Large intestine (tissue), 3 donors: ENCODE data around the gene TFF2. TPM values are rescaled to one million over a fixed set of nuclear protein-coding genes. Genes with fewer than 3 reads are reported as not detected.
A peak's percentile ranks its signal among the peaks of the same experiment; 100 is the strongest.

Source experiments
- DNase-seq, 2 donors: peaks; one replicate each; pipeline versions ENCODE4 v3.0.0 to v3.0.0-alpha.2; 2013
- H3K27ac ChIP-seq: one replicate; pipeline ENCODE4 v1.5.1; 2013; ENCODE audit warnings: low read length
- H3K27me3 ChIP-seq: 2 replicates; pipeline ENCODE4 v1.6.1; 2013; ENCODE audit warnings: low read length; ENCODE audit not compliant: control insufficient read depth, insufficient read depth
- H3K36me3 ChIP-seq: 2 replicates; pipeline ENCODE4 v1.6.1; 2013; ENCODE audit warnings: low read length; ENCODE audit not compliant: control insufficient read depth, insufficient read depth
- H3K4me1 ChIP-seq: one replicate; pipeline ENCODE4 v1.6.1; 2013; ENCODE audit warnings: low read length; ENCODE audit not compliant: control insufficient read depth, insufficient read depth
- H3K4me3 ChIP-seq: one replicate; pipeline ENCODE4 v1.5.1; 2013; ENCODE audit warnings: low read length
- H3K9me3 ChIP-seq: one replicate; pipeline ENCODE4 v1.6.1; 2013; ENCODE audit warnings: mild to moderate bottlenecking, low read depth, low read length, moderate library complexity; ENCODE audit not compliant: control insufficient read depth
- WGBS: methylation state at CpG from one replicate; pipeline ENCODE4 v1.1.5; 2013; ENCODE audit warnings: low lambda C conversion rate; ENCODE audit not compliant: insufficient coverage; 5-methylcytosine and 5-hydroxymethylcytosine counted together
- polyA plus RNA-seq: library from polyadenylated mRNA; unstranded; fragments of 120-200 nt; gene quantifications from one replicate; pipeline ENCODE4 v1.2.1, GENCODE V29; 2013

Gene TFF2
- polyA plus RNA-seq, 1 donor = 0.12 TPM

DNA sequence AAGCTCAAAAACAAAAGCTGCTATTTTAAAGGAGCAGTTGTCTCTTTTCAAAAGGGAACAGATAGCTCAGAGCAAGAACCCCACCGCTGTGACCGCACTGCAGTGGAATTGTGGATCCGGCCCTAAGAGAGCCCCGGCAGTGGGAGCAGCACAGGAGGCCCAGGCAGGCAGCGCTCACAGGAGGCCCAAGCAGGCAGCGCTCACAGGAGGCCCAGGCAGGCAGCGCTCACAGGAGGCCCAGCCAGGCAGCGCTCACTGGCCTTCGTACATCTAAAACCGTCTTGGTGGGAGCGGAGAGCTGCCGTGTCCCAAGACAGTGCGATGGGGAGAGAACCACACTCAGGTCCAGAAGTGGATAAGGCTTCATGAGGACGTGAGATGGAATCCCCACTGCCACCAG is 39.6 kb downstream of the TFF2 start:
- no CpG with 5 or more reads among the region's 14 CpGs for WGBS

DNA sequence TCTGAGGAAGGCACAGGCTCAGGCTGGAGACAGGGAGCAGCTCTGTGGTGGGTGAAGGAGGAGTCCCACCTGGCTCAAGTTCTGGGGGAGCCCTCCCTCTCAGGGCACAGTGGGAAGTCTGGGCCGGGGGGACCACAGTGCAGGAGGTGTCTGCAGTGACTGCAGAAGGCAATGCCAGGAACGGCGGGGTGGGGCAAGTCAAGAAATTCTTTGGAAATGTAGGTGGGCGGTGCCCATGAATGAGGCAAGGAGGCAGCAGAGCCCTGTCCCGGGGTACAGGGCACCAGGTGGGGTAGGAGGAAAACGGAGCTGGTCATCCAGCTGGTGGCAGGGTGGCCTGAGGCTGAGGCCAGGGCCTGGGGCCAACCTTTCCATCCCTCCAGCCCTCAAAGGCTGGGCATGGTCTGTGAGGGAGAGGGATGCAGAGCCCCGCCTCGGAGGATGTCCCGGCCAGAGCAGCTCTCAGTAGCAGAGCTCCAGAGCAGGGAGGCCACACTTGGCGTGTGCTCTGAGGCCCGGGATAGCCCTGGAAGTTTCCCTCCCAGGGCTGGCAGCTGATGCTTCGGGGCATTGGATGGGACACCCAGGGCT is 40.3 kb downstream of the TFF2 start:
- no peaks in the 10 kb centered on the region for H3K27me3 ChIP-seq
- H3K9me3 ChIP-seq = no peaks in the 10 kb centered on the region
- H3K36me3 ChIP-seq = no peaks in the 10 kb centered on the region
- H3K4me1 ChIP-seq = peaks cover 61% of the 10 kb centered on the region
- H3K4me3 ChIP-seq = no peak overlapping the region
- DNase-seq = peak in 1 of 2 donors; percentile 27
- WGBS = no CpG with 5 or more reads among the region's 12 CpGs
- peak overlapping the region; percentile 97 for H3K27ac ChIP-seq

More for the DNA sequence above, 39.6 kb downstream of the TFF2 start:
- peak in 1 of 2 donors; percentile 46 for DNase-seq
- Histone ChIP-seq H3K27ac (peak overlapping the region; percentile 97), H3K27me3 (no peaks in the 10 kb centered on the region), H3K9me3 (no peaks in the 10 kb centered on the region), H3K4me3 (no peak overlapping the region), H3K36me3 (no peaks in the 10 kb centered on the region), H3K4me1 (peaks cover 67% of the 10 kb centered on the region)

- no peaks in the 10 kb centered on the region for H3K36me3 ChIP-seq
- peak; percentile 55 to 63 for DNase-seq
- no peaks in the 10 kb centered on the region for H3K9me3 ChIP-seq
- no peak overlapping the region for H3K27ac ChIP-seq
- no CpG with 5 or more reads among the region's 22 CpGs for WGBS
- no peak overlapping the region for H3K4me3 ChIP-seq
- H3K27me3 ChIP-seq = no peaks in the 10 kb centered on the region
- peaks cover 53% of the 10 kb centered on the region for H3K4me1 ChIP-seq
Measured at GRCh38 chr21:42309753-42310213, 41.0 kb downstream of the TFF2 start.

- no peak for DNase-seq
- no peaks in the 10 kb centered on the region for H3K9me3 ChIP-seq
- WGBS = no CpG with 5 or more reads among the region's 23 CpGs
- no peak overlapping the region for H3K4me3 ChIP-seq
- no peaks in the 10 kb centered on the region for H3K36me3 ChIP-seq
- no peaks in the 10 kb centered on the region for H3K27me3 ChIP-seq
- H3K4me1 ChIP-seq = peaks cover 47% of the 10 kb centered on the region
- no peak overlapping the region for H3K27ac ChIP-seq
Measured at GRCh38 chr21:42308914-42309752, 41.7 kb downstream of the TFF2 start.

GRCh38 chr21:42308161-42308913 is 42.5 kb downstream of the TFF2 start:
- H3K9me3 ChIP-seq = no peaks in the 10 kb centered on the region
- no peak overlapping the region for H3K4me3 ChIP-seq
- DNase-seq = no peak
- H3K27ac ChIP-seq = no peak overlapping the region
- WGBS = 100% methylated on average over 1 of the region's 17 CpGs
- H3K4me1 ChIP-seq = peaks cover 39% of the 10 kb centered on the region
- H3K27me3 ChIP-seq = no peaks in the 10 kb centered on the region
- no peaks in the 10 kb centered on the region for H3K36me3 ChIP-seq

DNA sequence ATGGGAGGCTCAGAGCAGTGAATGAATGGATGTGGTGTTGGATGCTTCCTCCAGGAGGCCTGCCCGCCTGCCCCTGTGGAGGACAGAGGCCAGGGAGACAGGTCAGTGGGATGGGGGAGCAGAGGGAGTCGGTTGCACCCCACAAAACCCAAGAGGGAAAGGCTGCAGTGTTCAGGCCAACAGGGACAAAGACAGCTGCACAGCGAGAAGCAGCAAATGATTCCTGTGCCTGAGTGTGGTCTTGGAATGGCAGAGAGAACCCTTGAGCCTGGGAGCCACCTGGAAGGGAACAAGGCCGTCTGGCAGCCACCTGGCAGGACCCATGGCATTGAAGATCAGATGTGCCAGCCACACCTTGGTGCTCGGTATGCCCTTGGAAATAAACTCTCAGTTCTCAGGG is 43.7 kb downstream of the TFF2 start:
- Histone ChIP-seq H3K9me3 (no peaks in the 10 kb centered on the region), H3K36me3 (no peaks in the 10 kb centered on the region), H3K4me1 (peaks cover 27% of the 10 kb centered on the region), H3K4me3 (no peak overlapping the region), H3K27ac (no peak overlapping the region), H3K27me3 (no peaks in the 10 kb centered on the region)
- WGBS = no CpG with 5 or more reads among the region's 5 CpGs
- DNase-seq = no peak

GRCh38 chr21:42306366-42307035 is 44.3 kb downstream of the TFF2 start:
- no peaks in the 10 kb centered on the region for H3K36me3 ChIP-seq
- no CpG with 5 or more reads among the region's 17 CpGs for WGBS
- no peaks in the 10 kb centered on the region for H3K9me3 ChIP-seq
- H3K4me3 ChIP-seq = no peak overlapping the region
- no peaks in the 10 kb centered on the region for H3K27me3 ChIP-seq
- H3K4me1 ChIP-seq = peaks cover 20% of the 10 kb centered on the region
- H3K27ac ChIP-seq = no peak overlapping the region
- DNase-seq = no peak

- no CpG with 5 or more reads among the region's 33 CpGs for WGBS
- Histone ChIP-seq H3K36me3 (no peaks in the 10 kb centered on the region), H3K4me3 (no peak overlapping the region), H3K27ac (no peak overlapping the region), H3K27me3 (no peaks in the 10 kb centered on the region), H3K9me3 (no peaks in the 10 kb centered on the region), H3K4me1 (peaks cover 13% of the 10 kb centered on the region)
- DNase-seq = no peak
Measured at GRCh38 chr21:42305707-42306147, 45.1 kb downstream of the TFF2 start.

DNA sequence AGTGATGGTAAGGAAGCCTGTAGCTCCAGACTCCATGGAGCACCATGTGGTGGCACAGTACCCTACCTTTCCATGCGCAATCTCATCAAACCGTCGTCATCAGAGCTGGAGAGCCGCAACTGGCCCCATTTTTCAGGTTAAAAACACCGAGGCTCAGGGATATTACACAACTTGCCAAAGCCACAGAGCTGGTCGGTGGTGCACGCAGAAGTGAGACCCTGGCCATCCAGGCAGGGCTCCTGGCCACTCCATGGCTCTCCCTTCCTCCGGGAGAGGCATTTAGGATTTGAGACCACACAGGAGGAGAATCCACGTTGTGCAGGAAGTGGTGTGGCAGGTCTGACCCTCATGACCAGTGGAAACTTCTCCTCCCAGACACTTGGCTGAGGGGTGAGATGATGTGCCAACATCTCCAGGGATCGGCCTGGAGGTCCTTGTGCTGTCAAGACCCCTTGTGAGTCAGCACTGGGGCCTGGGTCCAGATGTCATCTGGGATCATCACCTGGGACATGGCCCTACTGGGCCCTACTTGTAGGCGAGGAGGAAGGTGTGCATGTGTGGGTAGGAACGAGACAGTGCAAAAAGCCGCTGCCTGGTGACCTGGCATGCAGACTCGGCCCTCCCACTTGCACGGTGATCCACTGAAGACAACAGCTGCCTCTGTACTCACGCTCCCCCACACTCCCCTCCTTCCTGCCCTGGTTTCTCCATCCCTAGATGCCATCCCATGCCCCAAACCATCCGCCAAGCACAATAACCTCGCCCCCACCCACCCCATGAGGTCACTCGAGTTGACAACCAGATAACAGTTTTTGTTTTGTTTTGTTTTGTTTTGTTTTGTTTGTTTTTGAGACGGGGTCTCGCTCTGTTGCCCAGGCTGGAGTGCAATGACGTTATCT is 46.0 kb downstream of the TFF2 start:
- WGBS = no CpG with 5 or more reads among the region's 22 CpGs
- Histone ChIP-seq H3K36me3 (no peaks in the 10 kb centered on the region), H3K9me3 (no peaks in the 10 kb centered on the region), H3K4me3 (no peak overlapping the region), H3K27ac (no peak overlapping the region), H3K27me3 (no peaks in the 10 kb centered on the region), H3K4me1 (peaks cover 4% of the 10 kb centered on the region)
- no peak for DNase-seq
